Testis (tissue), 2 donors: Measurements from ENCODE around the gene TCF12.

ENCODE experiments used
- CTCF ChIP-seq, 3 experiments: fragments of 450-650 bp in 2 of 3; fragments of 200-600 bp in 1 of 3; sonication (generic) in 1 of 3; IDR thresholded peaks; one replicate each; pipeline ENCODE4 v1.5.1; 2016 to 2019; ENCODE audit warnings: antibody characterized with exemption in 3 of 3, mild to moderate bottlenecking in 2 of 3, moderate library complexity in 1 of 3
- POLR2A ChIP-seq: fragments of 450-650 bp; IDR thresholded peaks from one replicate; pipeline ENCODE4 v1.6.1; 2017; ENCODE audit warnings: antibody characterized with exemption, mild to moderate bottlenecking, moderate library complexity

- TF ChIP-seq CTCF (IDR thresholded peaks at IDR 0.05) = no peak
- TF ChIP-seq POLR2A = no peak
These were observed 271.0 kb downstream of the TCF12 start for GRCh38 chr15:57189466-57189865.
